Measurements from ENCODE around the gene MLNR. TPM values are rescaled to one million over a fixed set of nuclear protein-coding genes. Genes with fewer than 3 reads are reported as not detected.

Gene MLNR
- total and polyA plus RNA-seq, 12 donors: not detected

DNA sequence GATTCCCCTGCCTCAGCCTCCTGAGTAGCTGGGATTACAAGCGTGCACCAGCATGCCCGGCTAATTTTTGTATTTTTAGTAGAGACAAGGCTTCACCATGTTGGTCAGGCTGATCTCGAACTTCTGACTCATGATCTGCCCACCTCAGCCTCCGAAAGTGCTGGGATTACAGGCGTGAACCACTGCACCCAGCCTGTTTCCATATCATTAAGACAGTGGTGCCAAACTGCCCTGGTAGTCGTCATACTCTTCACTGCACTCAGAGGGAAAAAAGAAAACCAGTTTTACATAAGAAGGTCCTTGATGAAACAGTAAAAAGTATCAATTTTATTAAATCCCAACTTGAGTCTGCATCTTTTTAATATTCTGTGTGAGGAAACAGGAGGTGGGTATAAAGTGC is 42.5 kb downstream of the MLNR start:
- Histone ChIP-seq H3K27me3 (no peaks in the 10 kb centered on the region), H3K27ac (no peak overlapping the region), H3K36me3 (peaks cover 0 to 86% (median 37%) of the 10 kb centered on the region in 9 donors), H3K4me3 (no peak overlapping the region), H3K9me3 (no peaks in the 10 kb centered on the region), H3K4me1 (peaks cover 0 to 2% (median 0%) of the 10 kb centered on the region in 9 donors)
- ATAC-seq (no peak), DNase-seq (no peak)
- TF ChIP-seq, protein P1, sequence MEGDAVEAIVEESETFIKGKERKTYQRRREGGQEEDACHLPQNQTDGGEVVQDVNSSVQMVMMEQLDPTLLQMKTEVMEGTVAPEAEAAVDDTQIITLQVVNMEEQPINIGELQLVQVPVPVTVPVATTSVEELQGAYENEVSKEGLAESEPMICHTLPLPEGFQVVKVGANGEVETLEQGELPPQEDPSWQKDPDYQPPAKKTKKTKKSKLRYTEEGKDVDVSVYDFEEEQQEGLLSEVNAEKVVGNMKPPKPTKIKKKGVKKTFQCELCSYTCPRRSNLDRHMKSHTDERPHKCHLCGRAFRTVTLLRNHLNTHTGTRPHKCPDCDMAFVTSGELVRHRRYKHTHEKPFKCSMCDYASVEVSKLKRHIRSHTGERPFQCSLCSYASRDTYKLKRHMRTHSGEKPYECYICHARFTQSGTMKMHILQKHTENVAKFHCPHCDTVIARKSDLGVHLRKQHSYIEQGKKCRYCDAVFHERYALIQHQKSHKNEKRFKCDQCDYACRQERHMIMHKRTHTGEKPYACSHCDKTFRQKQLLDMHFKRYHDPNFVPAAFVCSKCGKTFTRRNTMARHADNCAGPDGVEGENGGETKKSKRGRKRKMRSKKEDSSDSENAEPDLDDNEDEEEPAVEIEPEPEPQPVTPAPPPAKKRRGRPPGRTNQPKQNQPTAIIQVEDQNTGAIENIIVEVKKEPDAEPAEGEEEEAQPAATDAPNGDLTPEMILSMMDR (IDR thresholded peaks at IDR 0.05): no peak
- intact Hi-C loops (cut with DNase I): no loop called here
- 93 to 96% methylated on average over 6 of the region's 6 CpGs for WGBS, 2 donors

DNA sequence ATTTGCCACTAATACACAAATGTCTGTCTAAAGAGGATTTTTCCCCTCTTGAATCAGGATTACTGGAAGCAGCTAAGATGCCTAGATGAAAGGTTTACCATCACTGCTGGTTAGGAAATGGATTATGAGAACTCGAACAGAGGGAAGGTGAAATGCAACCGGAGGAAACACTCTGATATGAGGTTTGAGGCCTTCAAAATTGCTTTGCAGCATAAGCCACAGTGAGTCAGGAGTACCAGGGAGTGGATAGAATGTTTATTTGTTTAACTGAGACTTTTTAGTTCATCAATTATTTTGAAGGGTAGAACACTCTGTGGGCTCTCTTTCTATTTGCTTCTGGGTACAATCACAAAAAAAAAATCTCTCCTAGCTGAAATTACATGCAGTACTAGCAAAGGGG is 45.7 kb downstream of the MLNR start:
- intact Hi-C loops (cut with DNase I): no loop called here
- TF ChIP-seq, protein P1 (IDR thresholded peaks at IDR 0.05): no peak
- no peak overlapping the region for H3K4me3 ChIP-seq
- H3K27me3 ChIP-seq: no peaks in the 10 kb centered on the region
- H3K9me3 ChIP-seq: no peaks in the 10 kb centered on the region
- H3K27ac ChIP-seq: no peak overlapping the region
- ATAC-seq (no peak), DNase-seq (no peak)
- peaks cover 0 to 75% (median 28%) of the 10 kb centered on the region in 9 donors for H3K36me3 ChIP-seq
- H3K4me1 ChIP-seq: no peaks in the 10 kb centered on the region
- WGBS, 2 donors: 72 to 77% methylated on average over 2 of the region's 2 CpGs

DNA sequence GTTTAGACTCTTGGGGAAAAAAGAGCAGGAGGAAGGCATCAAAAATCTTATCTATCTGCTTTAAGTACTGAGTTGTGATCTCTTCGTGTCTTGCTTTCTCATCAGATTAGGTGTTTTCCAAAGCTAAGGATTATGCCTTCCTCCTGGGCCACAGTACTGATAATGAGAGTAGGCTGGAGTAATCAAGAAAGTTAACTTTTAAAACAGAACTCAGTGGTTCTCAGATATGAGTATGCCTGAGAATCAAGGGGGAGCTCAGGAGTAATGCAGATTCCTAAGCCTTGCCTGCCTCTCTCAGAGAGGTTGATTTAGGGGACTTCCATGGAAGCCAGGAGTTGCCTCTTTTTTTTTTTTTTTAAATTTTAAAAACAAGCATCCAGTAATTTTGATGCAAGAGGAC is 51.1 kb downstream of the MLNR start:
- Histone ChIP-seq H3K36me3 (peaks cover 0 to 36% (median 14%) of the 10 kb centered on the region in 9 donors), H3K27me3 (no peaks in the 10 kb centered on the region), H3K4me1 (no peaks in the 10 kb centered on the region), H3K4me3 (no peak overlapping the region), H3K9me3 (no peaks in the 10 kb centered on the region), H3K27ac (no peak overlapping the region)
- no peak for DNase-seq
- intact Hi-C loops (cut with DNase I): no loop called here
- TF ChIP-seq, protein P1 (IDR thresholded peaks at IDR 0.05): no peak
- 15 to 40% methylated on average over 1 of the region's 1 CpG for WGBS, 2 donors
- no peak for ATAC-seq

Other genes with a start within 250 kb of the MLNR start
- gene FNDC3A, start 244.4 kb upstream of the MLNR start, total RNA-seq: 10 to 100 TPM; 18.9 to 30.3 (median 23.6) TPM
- gene FNDC3A, start 244.4 kb upstream of the MLNR start, polyA plus RNA-seq: 10 to 100 TPM; 11.3 to 20.6 TPM
- 10 to 100 TPM in 4 of 10 donors, 1 to 10 TPM in 6; 6.6 to 12.7 (median 9.4) TPM for gene CDADC1, start 27.6 kb downstream of the MLNR start, total RNA-seq
- 1 to 10 TPM; 4.9 to 5.0 TPM for gene CDADC1, start 27.6 kb downstream of the MLNR start, polyA plus RNA-seq
- gene CAB39L, start 223.7 kb downstream of the MLNR start, total RNA-seq: 10 to 100 TPM; 13.8 to 33.2 (median 17.9) TPM
- 1 to 10 TPM; 7.1 to 9.7 TPM for gene CAB39L, start 223.7 kb downstream of the MLNR start, polyA plus RNA-seq
- 10 to 100 TPM; 11.4 to 18.2 (median 13.8) TPM for gene SETDB2, start 223.9 kb downstream of the MLNR start, total RNA-seq
- gene SETDB2, start 223.9 kb downstream of the MLNR start, polyA plus RNA-seq: 1 to 10 TPM; 3.8 to 4.9 TPM